Measurements from ENCODE around the gene MAB21L3.

DNA sequence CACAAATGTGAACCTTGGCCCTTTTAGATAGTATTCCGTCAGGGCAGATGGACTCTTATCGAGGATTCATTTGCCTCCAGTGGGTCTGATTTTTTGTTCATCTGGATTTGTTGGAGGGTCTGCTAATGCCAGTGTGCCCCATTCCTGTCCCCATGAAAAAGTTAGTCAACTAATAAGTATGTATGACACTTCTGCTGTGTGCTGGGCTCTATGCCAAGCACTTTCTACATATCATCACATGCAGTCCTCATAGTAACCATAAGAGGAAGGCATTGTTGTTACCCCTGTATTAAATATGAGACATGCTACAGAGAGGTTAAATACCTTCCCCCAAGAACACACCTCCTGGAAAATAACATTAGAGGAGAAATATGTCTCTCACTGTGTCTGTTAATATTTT, 46.6 kb upstream of the MAB21L3 start:
- TF ChIP-seq NR2F2 (IDR thresholded peaks at IDR 0.05): no peak
- TF ChIP-seq, protein P1, sequence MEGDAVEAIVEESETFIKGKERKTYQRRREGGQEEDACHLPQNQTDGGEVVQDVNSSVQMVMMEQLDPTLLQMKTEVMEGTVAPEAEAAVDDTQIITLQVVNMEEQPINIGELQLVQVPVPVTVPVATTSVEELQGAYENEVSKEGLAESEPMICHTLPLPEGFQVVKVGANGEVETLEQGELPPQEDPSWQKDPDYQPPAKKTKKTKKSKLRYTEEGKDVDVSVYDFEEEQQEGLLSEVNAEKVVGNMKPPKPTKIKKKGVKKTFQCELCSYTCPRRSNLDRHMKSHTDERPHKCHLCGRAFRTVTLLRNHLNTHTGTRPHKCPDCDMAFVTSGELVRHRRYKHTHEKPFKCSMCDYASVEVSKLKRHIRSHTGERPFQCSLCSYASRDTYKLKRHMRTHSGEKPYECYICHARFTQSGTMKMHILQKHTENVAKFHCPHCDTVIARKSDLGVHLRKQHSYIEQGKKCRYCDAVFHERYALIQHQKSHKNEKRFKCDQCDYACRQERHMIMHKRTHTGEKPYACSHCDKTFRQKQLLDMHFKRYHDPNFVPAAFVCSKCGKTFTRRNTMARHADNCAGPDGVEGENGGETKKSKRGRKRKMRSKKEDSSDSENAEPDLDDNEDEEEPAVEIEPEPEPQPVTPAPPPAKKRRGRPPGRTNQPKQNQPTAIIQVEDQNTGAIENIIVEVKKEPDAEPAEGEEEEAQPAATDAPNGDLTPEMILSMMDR (IDR thresholded peaks at IDR 0.05; ENCODE audit: low read depth, low read length, missing input control): no peak
- TF ChIP-seq RAD21 (IDR thresholded peaks at IDR 0.05): no peak
- TF ChIP-seq, protein P2, sequence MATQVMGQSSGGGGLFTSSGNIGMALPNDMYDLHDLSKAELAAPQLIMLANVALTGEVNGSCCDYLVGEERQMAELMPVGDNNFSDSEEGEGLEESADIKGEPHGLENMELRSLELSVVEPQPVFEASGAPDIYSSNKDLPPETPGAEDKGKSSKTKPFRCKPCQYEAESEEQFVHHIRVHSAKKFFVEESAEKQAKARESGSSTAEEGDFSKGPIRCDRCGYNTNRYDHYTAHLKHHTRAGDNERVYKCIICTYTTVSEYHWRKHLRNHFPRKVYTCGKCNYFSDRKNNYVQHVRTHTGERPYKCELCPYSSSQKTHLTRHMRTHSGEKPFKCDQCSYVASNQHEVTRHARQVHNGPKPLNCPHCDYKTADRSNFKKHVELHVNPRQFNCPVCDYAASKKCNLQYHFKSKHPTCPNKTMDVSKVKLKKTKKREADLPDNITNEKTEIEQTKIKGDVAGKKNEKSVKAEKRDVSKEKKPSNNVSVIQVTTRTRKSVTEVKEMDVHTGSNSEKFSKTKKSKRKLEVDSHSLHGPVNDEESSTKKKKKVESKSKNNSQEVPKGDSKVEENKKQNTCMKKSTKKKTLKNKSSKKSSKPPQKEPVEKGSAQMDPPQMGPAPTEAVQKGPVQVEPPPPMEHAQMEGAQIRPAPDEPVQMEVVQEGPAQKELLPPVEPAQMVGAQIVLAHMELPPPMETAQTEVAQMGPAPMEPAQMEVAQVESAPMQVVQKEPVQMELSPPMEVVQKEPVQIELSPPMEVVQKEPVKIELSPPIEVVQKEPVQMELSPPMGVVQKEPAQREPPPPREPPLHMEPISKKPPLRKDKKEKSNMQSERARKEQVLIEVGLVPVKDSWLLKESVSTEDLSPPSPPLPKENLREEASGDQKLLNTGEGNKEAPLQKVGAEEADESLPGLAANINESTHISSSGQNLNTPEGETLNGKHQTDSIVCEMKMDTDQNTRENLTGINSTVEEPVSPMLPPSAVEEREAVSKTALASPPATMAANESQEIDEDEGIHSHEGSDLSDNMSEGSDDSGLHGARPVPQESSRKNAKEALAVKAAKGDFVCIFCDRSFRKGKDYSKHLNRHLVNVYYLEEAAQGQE (IDR thresholded peaks at IDR 0.05): no peak
- no peak for TF ChIP-seq MAX (IDR thresholded peaks at IDR 0.05)
- no peak for TF ChIP-seq YY1 (IDR thresholded peaks at IDR 0.05)
- no peak for TF ChIP-seq GABPA (IDR thresholded peaks at IDR 0.05 in 1 of 2, conservative IDR thresholded peaks at IDR 0.05 in 1 of 2)
